IPS-20b (cell line): ENCODE data around the gene KCNG2.

Experiments used
- H3K27ac ChIP-seq: one replicate; pipeline ENCODE4 v1.5.1; 2013; ENCODE audit warnings: low read length
- H3K27me3 ChIP-seq: 2 replicates; pipeline ENCODE4 v1.6.1; 2013; ENCODE audit warnings: mild to moderate bottlenecking, low read length, inconsistent platforms; ENCODE audit not compliant: insufficient read depth
- H3K36me3 ChIP-seq: 2 replicates; pipeline ENCODE4 v1.6.1; 2013; ENCODE audit warnings: low read depth, mild to moderate bottlenecking, inconsistent platforms, low read length, moderate library complexity; ENCODE audit not compliant: insufficient read depth
- H3K4me1 ChIP-seq: 2 replicates; pipeline ENCODE4 v1.6.1; 2013; ENCODE audit warnings: mild to moderate bottlenecking, control low read depth, inconsistent platforms, low read length, moderate library complexity; ENCODE audit not compliant: insufficient read depth
- H3K4me3 ChIP-seq: 2 replicates; pipeline ENCODE4 v1.5.1; 2013; ENCODE audit warnings: mild to moderate bottlenecking, low read length, inconsistent platforms
- H3K9ac ChIP-seq: 2 replicates; pipeline ENCODE4 v1.6.1; 2013; ENCODE audit warnings: low read depth, mild to moderate bottlenecking, inconsistent platforms, low read length, moderate library complexity
- H3K9me3 ChIP-seq: 2 replicates; pipeline ENCODE4 v1.6.1; 2013; ENCODE audit warnings: mild to moderate bottlenecking, low read depth, low read length, inconsistent platforms; ENCODE audit not compliant: insufficient read depth

KCNG2 gene

DNA sequence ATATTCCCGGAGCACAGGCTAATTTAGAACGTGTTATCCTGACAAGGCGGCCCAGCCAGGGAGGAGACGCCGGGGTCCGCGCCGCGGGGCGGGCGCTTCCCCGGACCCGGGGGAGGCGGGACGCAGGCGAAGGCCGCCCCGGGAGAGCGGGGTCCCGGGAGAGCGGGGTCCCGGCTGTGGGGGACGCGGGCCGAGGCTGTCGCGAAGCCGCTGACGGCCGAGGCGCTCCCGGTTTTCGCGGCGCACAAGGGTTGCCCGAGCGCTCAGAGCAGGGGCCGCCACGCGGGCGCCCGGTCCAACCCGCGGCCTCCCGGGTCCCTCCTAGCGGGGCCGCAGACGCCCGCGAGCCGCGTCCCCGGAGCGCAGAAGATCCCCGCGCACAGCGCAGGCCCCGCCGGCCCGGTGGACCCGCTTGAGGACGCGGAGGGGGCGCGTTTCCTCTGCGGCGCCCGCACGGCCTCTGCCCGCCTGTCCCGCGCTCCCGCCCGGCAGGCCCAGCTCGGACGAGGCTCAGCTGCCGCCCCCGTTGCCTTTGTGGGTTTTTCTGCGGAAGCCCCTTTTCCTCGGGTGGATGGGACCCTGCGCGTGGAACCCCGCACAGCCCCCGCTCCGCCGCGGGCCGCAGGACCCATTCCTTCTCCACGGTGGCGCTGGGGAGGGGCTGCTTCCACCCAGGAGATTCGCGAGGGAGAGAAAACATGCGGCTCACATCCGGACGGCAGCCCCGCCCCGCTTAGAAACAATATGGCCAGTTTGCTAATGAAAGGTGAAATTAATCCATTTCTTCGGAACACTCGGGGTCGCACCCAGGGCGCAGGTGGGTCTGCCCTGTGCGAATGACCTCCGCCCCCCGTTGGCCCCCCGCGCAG is 9.6 kb upstream of the KCNG2 start:
- peaks cover 87% of the 10 kb centered on the region for H3K27me3 ChIP-seq
- H3K27ac ChIP-seq, result no peak overlapping the region
- no peak overlapping the region for H3K9ac ChIP-seq
- H3K4me1 ChIP-seq, result no peaks in the 10 kb centered on the region
- H3K9me3 ChIP-seq, result no peaks in the 10 kb centered on the region
- peak overlapping the region; percentile 51; the same call in 1 of the 2 replicates for H3K4me3 ChIP-seq
- no peaks in the 10 kb centered on the region for H3K36me3 ChIP-seq

- Histone ChIP-seq H3K27me3 (peaks cover 87% of the 10 kb centered on the region), H3K27ac (no peak overlapping the region), H3K4me1 (no peaks in the 10 kb centered on the region), H3K36me3 (no peaks in the 10 kb centered on the region), H3K4me3 (peak overlapping the region; percentile 51; the same call in 1 of the 2 replicates), H3K9me3 (no peaks in the 10 kb centered on the region), H3K9ac (no peak overlapping the region)
These were observed 9.0 kb upstream of the KCNG2 start for GRCh38 chr18:79788734-79789085.

DNA sequence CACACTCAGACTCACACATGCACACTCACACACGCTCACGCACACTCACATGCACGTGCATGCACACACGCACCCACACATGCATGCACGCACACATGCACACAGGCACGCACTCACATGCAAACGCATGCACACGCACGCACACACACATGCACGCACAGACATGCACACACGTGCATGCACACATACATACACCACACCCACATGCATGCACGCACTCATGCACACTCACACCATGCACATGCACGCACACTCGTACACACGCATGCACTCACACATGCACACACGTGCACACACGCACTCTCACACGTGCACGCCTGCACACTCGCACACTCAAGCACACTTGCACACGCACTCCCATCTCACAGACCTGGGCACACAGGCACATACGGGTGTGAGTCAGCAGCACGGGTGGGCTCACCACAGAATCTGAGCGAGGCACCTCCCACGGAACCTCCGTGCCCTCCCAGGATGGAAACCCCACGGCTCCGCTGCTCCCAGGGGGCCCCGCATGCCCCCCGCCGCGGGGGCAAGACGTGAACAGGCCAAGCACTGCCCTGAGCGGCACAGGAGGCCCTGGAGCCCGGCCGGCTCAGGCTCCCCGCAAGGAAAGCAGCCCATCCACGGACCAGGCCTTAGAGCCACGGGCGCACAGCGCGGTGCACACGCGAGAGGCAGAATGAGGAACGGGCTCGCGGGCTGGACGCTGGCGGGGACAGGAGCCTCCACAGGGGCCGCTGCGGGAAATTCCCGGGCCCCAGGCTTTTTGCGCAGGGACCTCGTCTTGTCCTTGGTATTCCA is 8.4 kb upstream of the KCNG2 start:
- H3K9me3 ChIP-seq, result no peaks in the 10 kb centered on the region
- H3K4me3 ChIP-seq, result no peak overlapping the region
- H3K9ac ChIP-seq, result no peak overlapping the region
- no peaks in the 10 kb centered on the region for H3K4me1 ChIP-seq
- no peak overlapping the region for H3K27ac ChIP-seq
- no peaks in the 10 kb centered on the region for H3K36me3 ChIP-seq
- H3K27me3 ChIP-seq, result peaks cover 85% of the 10 kb centered on the region

- H3K4me1 ChIP-seq, result no peaks in the 10 kb centered on the region
- no peaks in the 10 kb centered on the region for H3K36me3 ChIP-seq
- no peak overlapping the region for H3K9ac ChIP-seq
- no peaks in the 10 kb centered on the region for H3K9me3 ChIP-seq
- peaks cover 85% of the 10 kb centered on the region for H3K27me3 ChIP-seq
- H3K4me3 ChIP-seq, result no peak overlapping the region
- no peak overlapping the region for H3K27ac ChIP-seq
These were observed 7.5 kb upstream of the KCNG2 start for GRCh38 chr18:79789901-79790890.

DNA sequence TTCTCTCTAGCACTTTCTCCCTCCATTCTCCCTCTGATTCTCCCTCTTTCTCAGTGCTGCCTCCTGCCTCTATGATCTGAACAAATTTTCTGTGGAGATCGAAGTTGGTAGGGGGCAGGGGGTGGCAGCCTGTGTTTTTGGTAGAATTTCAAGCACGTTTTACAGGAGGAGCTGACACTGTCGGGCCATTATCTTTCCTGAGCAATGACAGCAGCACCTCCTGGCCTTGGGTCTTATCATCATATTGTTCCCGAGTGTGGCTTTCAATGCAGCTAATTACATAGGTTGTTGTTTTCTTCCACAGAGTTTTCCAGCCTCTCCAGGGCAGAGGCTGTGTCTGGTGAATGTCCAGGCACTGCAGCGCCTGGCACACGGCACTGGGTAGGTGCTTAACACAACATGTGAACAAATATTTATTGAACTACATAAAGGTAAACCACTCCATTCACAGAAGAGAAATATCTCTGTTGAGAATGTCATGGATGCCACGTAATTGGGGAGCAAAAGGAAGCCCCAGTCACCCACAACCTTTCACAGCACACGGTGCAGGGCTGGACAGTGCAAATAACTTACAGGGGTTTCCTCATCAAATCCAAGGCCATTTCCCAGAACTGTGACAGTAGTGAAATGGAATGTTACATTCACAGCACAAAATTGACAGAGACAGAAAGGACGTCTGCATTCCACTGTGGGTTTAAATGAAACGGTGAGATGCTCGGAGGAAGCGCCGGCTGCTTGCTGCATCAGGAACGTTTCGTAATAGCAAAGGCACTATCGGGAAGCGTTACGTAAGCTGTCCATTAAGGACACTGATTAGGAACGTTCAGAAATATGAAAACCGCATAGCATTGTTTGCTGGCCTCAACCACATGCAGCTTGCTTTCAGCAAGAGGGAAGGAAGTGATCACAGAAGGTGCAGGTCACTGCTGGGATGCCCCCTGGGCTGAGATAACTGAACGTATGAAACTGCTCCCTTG is 6.5 kb upstream of the KCNG2 start:
- Histone ChIP-seq H3K9ac (no peak overlapping the region), H3K9me3 (no peaks in the 10 kb centered on the region), H3K27me3 (peaks cover 85% of the 10 kb centered on the region), H3K4me3 (no peak overlapping the region), H3K27ac (no peak overlapping the region), H3K36me3 (no peaks in the 10 kb centered on the region), H3K4me1 (no peaks in the 10 kb centered on the region)

DNA sequence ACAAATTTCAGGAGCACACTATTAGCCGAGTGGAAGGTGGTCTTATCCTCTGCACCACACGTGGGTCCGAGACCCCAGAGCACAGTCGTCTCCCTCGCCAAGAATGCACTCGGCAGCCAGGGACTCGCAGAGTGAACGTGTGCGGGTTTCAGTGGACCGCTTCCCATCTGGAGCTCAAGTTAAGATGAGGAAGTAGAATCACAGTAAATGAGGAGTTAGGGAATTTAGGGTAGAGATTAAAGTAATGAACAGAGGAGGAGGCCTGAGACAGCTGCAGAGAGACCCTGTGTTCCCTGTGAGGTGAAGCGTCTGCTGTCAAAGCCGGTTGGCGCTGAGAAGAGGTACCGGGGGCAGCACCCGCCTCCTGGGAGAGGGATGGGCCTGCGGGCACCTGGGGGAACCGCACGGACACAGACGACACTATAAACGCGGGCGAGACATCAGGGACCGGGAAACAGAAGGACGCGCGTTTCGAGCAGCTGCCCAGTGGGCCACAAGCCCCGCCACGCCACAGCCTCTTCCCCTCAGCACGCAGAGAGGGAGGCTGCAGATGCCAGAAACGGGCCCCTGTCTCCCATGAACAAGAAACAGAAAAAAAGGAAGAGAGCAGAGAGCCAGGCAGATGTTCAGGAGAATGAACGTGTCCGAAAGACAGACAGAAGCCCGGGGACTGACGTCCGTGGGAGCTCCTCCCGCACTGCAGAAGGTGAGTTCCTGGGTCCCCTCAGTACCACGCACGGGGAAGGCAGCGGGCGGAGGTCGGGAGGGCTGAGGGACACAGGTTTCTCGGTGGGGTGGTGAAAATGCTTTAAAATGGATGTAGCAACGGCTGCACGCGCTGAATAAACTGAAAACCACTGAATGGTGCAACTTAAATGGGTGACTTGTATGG is 5.4 kb upstream of the KCNG2 start:
- Histone ChIP-seq H3K36me3 (no peaks in the 10 kb centered on the region), H3K27me3 (peaks cover 85% of the 10 kb centered on the region), H3K9me3 (no peaks in the 10 kb centered on the region), H3K9ac (no peak overlapping the region), H3K27ac (no peak overlapping the region), H3K4me3 (no peak overlapping the region), H3K4me1 (no peaks in the 10 kb centered on the region)

DNA sequence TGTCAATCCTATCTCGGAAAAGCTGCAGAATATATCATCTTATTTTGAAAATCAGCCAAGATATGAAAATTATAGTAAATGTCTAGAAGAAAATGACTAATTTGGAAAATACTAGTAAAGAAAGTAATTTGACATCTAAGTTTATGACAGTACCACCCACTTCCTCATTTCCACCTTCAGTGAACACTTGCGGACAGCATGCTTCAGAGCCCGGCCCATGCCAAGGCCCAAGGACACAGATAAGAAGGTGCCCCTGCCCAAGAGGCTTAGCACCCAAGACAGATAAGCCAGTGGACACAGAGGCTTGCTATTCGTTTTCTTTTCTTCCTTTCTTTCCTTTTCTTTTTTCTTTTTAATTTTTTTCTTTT is 4.8 kb upstream of the KCNG2 start:
- Histone ChIP-seq H3K9ac (no peak overlapping the region), H3K36me3 (no peaks in the 10 kb centered on the region), H3K9me3 (no peaks in the 10 kb centered on the region), H3K4me1 (no peaks in the 10 kb centered on the region), H3K4me3 (no peak overlapping the region), H3K27me3 (peaks cover 83% of the 10 kb centered on the region), H3K27ac (no peak overlapping the region)

DNA sequence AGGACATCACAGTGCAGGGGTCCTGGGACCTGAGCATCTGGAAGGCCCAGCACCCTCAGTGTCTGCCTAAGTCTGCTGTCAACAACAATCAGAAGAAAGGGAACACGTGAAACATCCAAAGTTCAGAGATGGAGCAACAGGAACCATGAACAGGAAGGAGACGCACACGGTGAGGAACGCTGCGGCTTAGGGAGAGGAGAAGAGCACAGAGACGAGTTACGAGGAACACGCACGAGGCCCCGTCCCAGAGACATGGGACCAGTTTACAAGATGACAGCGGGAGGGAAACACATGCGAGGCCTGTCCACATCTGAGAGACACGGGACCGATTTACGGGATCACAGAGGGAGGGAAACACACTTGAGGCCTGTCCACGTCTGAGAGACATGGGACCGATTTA is 2.9 kb upstream of the KCNG2 start:
- Histone ChIP-seq H3K27me3 (peaks cover 84% of the 10 kb centered on the region), H3K9ac (no peak overlapping the region), H3K4me3 (no peak overlapping the region), H3K4me1 (peaks cover 3% of the 10 kb centered on the region; the same call in 1 of the 2 replicates), H3K36me3 (no peaks in the 10 kb centered on the region), H3K9me3 (no peaks in the 10 kb centered on the region), H3K27ac (no peak overlapping the region)

DNA sequence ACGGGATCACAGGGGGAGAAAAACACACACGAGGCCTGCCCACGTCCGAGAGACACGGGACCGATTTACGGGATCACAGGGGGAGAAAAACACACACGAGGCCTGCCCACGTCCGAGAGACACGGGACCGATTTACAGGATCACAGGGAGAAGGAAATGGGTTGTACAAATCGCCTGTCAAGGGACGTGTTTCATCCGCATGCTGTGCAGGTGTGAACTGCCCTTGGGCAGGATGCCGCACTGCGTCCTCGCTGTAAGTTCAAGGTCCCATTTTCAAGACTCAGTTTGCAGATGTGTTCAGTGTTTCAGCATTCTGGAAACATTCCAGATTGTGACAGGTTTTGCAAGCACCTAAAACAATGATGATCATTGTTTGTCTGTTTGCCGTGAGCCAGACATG is 2.3 kb upstream of the KCNG2 start:
- H3K4me3 ChIP-seq, result no peak overlapping the region
- no peaks in the 10 kb centered on the region for H3K9me3 ChIP-seq
- H3K27me3 ChIP-seq, result peaks cover 84% of the 10 kb centered on the region
- H3K36me3 ChIP-seq, result no peaks in the 10 kb centered on the region
- peaks cover 3% of the 10 kb centered on the region; the same call in 1 of the 2 replicates for H3K4me1 ChIP-seq
- no peak overlapping the region for H3K27ac ChIP-seq
- no peak overlapping the region for H3K9ac ChIP-seq

GRCh38 chr18:79796016-79796415 is 1.7 kb upstream of the KCNG2 start:
- peaks cover 3% of the 10 kb centered on the region; the same call in 1 of the 2 replicates for H3K4me1 ChIP-seq
- no peaks in the 10 kb centered on the region for H3K9me3 ChIP-seq
- no peak overlapping the region for H3K9ac ChIP-seq
- H3K27ac ChIP-seq, result no peak overlapping the region
- H3K27me3 ChIP-seq, result peaks cover 84% of the 10 kb centered on the region
- no peaks in the 10 kb centered on the region for H3K36me3 ChIP-seq
- H3K4me3 ChIP-seq, result no peak overlapping the region
